Trophoblast cell (in vitro differentiated cells and primary cell): ENCODE data around the gene VRK3.
A peak's percentile ranks its signal among the peaks of the same experiment; 100 is the strongest.
"Not testable (repeated sequence)": the region's sequence is repeated elsewhere in the genome, so short reads cannot be mapped to it uniquely, and the experiment has no call there.

Experiments
- DNase-seq, 2 donors: peaks; one replicate each; pipeline ENCODE4 v3.0.0-alpha.2; 2016
- H2AFZ ChIP-seq: 2 replicates; pipeline ENCODE4 v1.6.1; 2013; ENCODE audit warnings: low read length, moderate library complexity, mild to moderate bottlenecking; ENCODE audit not compliant: insufficient read depth, poor library complexity
- H2AK5ac ChIP-seq: 2 replicates; pipeline ENCODE4 v1.6.1; 2013; ENCODE audit warnings: mild to moderate bottlenecking, low read length
- H2BK120ac ChIP-seq: 2 replicates; pipeline ENCODE4 v1.6.1; 2013; ENCODE audit warnings: low read length, mild to moderate bottlenecking, moderate library complexity; ENCODE audit not compliant: insufficient read depth, poor library complexity
- H2BK12ac ChIP-seq: 2 replicates; pipeline ENCODE4 v1.6.1; 2013; ENCODE audit warnings: mild to moderate bottlenecking, low read length, moderate library complexity
- H2BK5ac ChIP-seq: 2 replicates; pipeline ENCODE4 v1.6.1; 2013; ENCODE audit warnings: low read length, low read depth, moderate library complexity, mild to moderate bottlenecking; ENCODE audit not compliant: poor library complexity
- H3K14ac ChIP-seq: 2 replicates; pipeline ENCODE4 v1.6.1; 2013; ENCODE audit warnings: mild to moderate bottlenecking, low read length
- H3K18ac ChIP-seq: 2 replicates; pipeline ENCODE4 v1.6.1; 2013; ENCODE audit warnings: mild to moderate bottlenecking, low read length
- H3K23ac ChIP-seq: 2 replicates; pipeline ENCODE4 v1.6.1; 2013; ENCODE audit warnings: low read length
- H3K27ac ChIP-seq: 2 replicates; pipeline ENCODE4 v1.5.1; 2013; ENCODE audit warnings: low read depth, mild to moderate bottlenecking, inconsistent platforms, low read length, moderate library complexity
- H3K27me3 ChIP-seq: 2 replicates; pipeline ENCODE4 v1.6.1; 2013; ENCODE audit warnings: inconsistent platforms, mild to moderate bottlenecking, low read length, moderate library complexity; ENCODE audit not compliant: insufficient read depth
- H3K36me3 ChIP-seq, 2 experiments: 1 replicate in 1 of 2; 2 replicates in 1 of 2; pipeline ENCODE4 v1.6.1; 2013; ENCODE audit warnings: low read length in 2 of 2, mild to moderate bottlenecking in 2 of 2, moderate library complexity in 1 of 2; ENCODE audit not compliant: insufficient read depth in 2 of 2, control insufficient read depth in 1 of 2
- H3K4ac ChIP-seq: 2 replicates; pipeline ENCODE4 v1.6.1; 2013; ENCODE audit warnings: low read depth, mild to moderate bottlenecking, low read length, moderate library complexity
- H3K4me1 ChIP-seq, 2 experiments: 1 replicate in 1 of 2; 2 replicates in 1 of 2; pipeline ENCODE4 v1.6.1; 2013; ENCODE audit warnings: low read length in 2 of 2, mild to moderate bottlenecking in 2 of 2, moderate library complexity in 1 of 2; ENCODE audit not compliant: insufficient read depth in 2 of 2, control insufficient read depth in 1 of 2
- H3K4me2 ChIP-seq: 2 replicates; pipeline ENCODE4 v1.6.1; 2013; ENCODE audit warnings: inconsistent platforms, mild to moderate bottlenecking, low read length, moderate library complexity
- H3K4me3 ChIP-seq: 2 replicates; pipeline ENCODE4 v1.5.1; 2013; ENCODE audit warnings: mild to moderate bottlenecking, low read depth, low read length, inconsistent platforms
- H3K79me1 ChIP-seq: one replicate; pipeline ENCODE4 v1.6.1; 2013; ENCODE audit warnings: low read length
- H3K79me2 ChIP-seq: 2 replicates; pipeline ENCODE4 v1.6.1; 2013; ENCODE audit warnings: low read length, mild to moderate bottlenecking; ENCODE audit not compliant: control insufficient read depth, insufficient read depth, poor library complexity
- H3K9ac ChIP-seq: 2 replicates; pipeline ENCODE4 v1.6.1; 2013; ENCODE audit warnings: mild to moderate bottlenecking, low read length
- H3K9me3 ChIP-seq: 2 replicates; pipeline ENCODE4 v1.6.1; 2013; ENCODE audit warnings: low read depth, mild to moderate bottlenecking, control low read depth, inconsistent platforms, low read length; ENCODE audit not compliant: insufficient read depth
- H4K12ac ChIP-seq: 2 replicates; pipeline ENCODE4 v1.6.1; 2013; ENCODE audit warnings: low read depth, mild to moderate bottlenecking, low read length, moderate library complexity
- H4K8ac ChIP-seq: 2 replicates; pipeline ENCODE4 v1.6.1; 2013; ENCODE audit warnings: low read depth, mild to moderate bottlenecking, low read length, moderate library complexity
- H4K91ac ChIP-seq: one replicate; pipeline ENCODE4 v1.6.1; 2013; ENCODE audit warnings: low read depth, mild to moderate bottlenecking, low read length, moderate library complexity
- WGBS: extraction: QIAGEN DNeasy Blood & Tissue Kit; methylation state at CpG from one replicate; pipeline ENCODE4 v1.1.7; 2013; ENCODE audit warnings: missing lambda C conversion rate; ENCODE audit not compliant: insufficient read length, insufficient coverage; ENCODE audit errors: extremely low coverage; 5-methylcytosine and 5-hydroxymethylcytosine counted together

VRK3 gene

GRCh38 chr19:50053119-50053518 is 27.9 kb upstream of the VRK3 start:
- no peak overlapping the region for H4K8ac ChIP-seq
- no CpG with 5 or more reads among the region's 4 CpGs for WGBS

GRCh38 chr19:50051964-50052363 is 26.8 kb upstream of the VRK3 start:
- H3K79me2 ChIP-seq: no peaks in the 10 kb centered on the region

More at GRCh38 chr19:50053119-50053518, 27.9 kb upstream of the VRK3 start:
- Histone ChIP-seq H4K12ac (no peak overlapping the region), H3K4me2 (no peak overlapping the region), H4K91ac (no peak overlapping the region), H2AFZ (no peak overlapping the region), H3K9ac (no peak overlapping the region), H2BK5ac (no peak overlapping the region), H3K79me2 (no peaks in the 10 kb centered on the region), H3K9me3 (peaks cover 17% of the 10 kb centered on the region), H3K79me1 (no peaks in the 10 kb centered on the region), H3K23ac (no peak overlapping the region), H3K4me1 (no peaks in the 10 kb centered on the region), H3K14ac (no peak overlapping the region), H3K4ac (no peak overlapping the region), H3K4me3 (no peak overlapping the region), H3K27ac (no peak overlapping the region), H3K27me3 (no peaks in the 10 kb centered on the region), H2AK5ac (no peak overlapping the region), H3K36me3 (peaks cover under 1 to 2% of the 10 kb centered on the region in 2 experiments), H2BK120ac (no peak overlapping the region), H3K18ac (no peak overlapping the region), H2BK12ac (no peak overlapping the region)
- DNase-seq: no peak

GRCh38 chr19:50051228-50051895 is 26.2 kb upstream of the VRK3 start:
- not testable (repeated sequence) for H3K18ac ChIP-seq, H3K23ac ChIP-seq, H4K91ac ChIP-seq, H3K14ac ChIP-seq, H4K8ac ChIP-seq, H2BK5ac ChIP-seq, H3K79me1 ChIP-seq, H3K79me2 ChIP-seq, H3K27ac ChIP-seq, H3K4me3 ChIP-seq, H3K27me3 ChIP-seq, H3K4ac ChIP-seq, H4K12ac ChIP-seq, H3K9ac ChIP-seq, H3K4me1 ChIP-seq, H2BK12ac ChIP-seq, H2BK120ac ChIP-seq, H2AK5ac ChIP-seq, H2AFZ ChIP-seq
- WGBS: no CpG with 5 or more reads among the region's 16 CpGs
- Histone ChIP-seq H3K9me3 (peaks cover 23% of the 10 kb centered on the region), H3K4me2 (peak overlapping the region; percentile 75), H3K36me3 (peaks cover 8 to 14% of the 10 kb centered on the region in 2 experiments)
- DNase-seq: peak in 1 of 2 donors; percentile 18

More at GRCh38 chr19:50051964-50052363, 26.8 kb upstream of the VRK3 start:
- Histone ChIP-seq H3K4me2 (no peak overlapping the region), H3K9ac (no peak overlapping the region), H4K8ac (no peak overlapping the region), H2BK12ac (no peak overlapping the region), H3K79me1 (no peaks in the 10 kb centered on the region), H3K14ac (no peak overlapping the region), H3K27me3 (no peaks in the 10 kb centered on the region), H3K23ac (no peak overlapping the region), H2AFZ (no peak overlapping the region), H3K18ac (no peak overlapping the region), H4K91ac (no peak overlapping the region), H4K12ac (no peak overlapping the region), H2BK120ac (no peak overlapping the region), H3K27ac (no peak overlapping the region), H3K9me3 (peaks cover 18% of the 10 kb centered on the region), H2BK5ac (no peak overlapping the region), H2AK5ac (no peak overlapping the region), H3K36me3 (peaks cover 2 to 8% of the 10 kb centered on the region in 2 experiments), H3K4me3 (no peak overlapping the region), H3K4me1 (no peaks in the 10 kb centered on the region), H3K4ac (no peak overlapping the region)
- peak in 1 of 2 donors; percentile 61 for DNase-seq
- WGBS: no CpG with 5 or more reads among the region's 8 CpGs

GRCh38 chr19:50050406-50051227 is 25.4 kb upstream of the VRK3 start:
- Histone ChIP-seq H3K9ac (no peak overlapping the region), H2BK5ac (no peak overlapping the region), H3K4me3 (peak overlapping the region; percentile 47), H4K8ac (no peak overlapping the region), H3K18ac (no peak overlapping the region), H4K12ac (no peak overlapping the region), H3K27ac (no peak overlapping the region), H3K9me3 (peaks cover 30% of the 10 kb centered on the region), H2BK120ac (no peak overlapping the region), H3K4ac (no peak overlapping the region), H4K91ac (no peak overlapping the region), H3K4me2 (peak overlapping the region; percentile 75), H2AK5ac (no peak overlapping the region), H2BK12ac (no peak overlapping the region), H3K14ac (no peak overlapping the region), H3K27me3 (no peaks in the 10 kb centered on the region), H3K79me1 (no peaks in the 10 kb centered on the region), H3K4me1 (no peaks in the 10 kb centered on the region), H3K36me3 (peaks cover 16 to 21% of the 10 kb centered on the region in 2 experiments), H3K23ac (no peak overlapping the region), H2AFZ (no peak overlapping the region), H3K79me2 (no peaks in the 10 kb centered on the region)
- WGBS: no CpG with 5 or more reads among the region's 52 CpGs
- peak; percentile 92 to 97 for DNase-seq
